WTC11 (cell line): ENCODE results near the gene ALDOB. TPM values are rescaled to one million over a fixed set of nuclear protein-coding genes. Genes with fewer than 3 reads are reported as not detected.

Source experiments
- ATAC-seq: fragments of 200-7000 bp; cut with Tn5 transposase; 2 replicates; pipeline ENCODE4 v1.10.0; 2021; ENCODE audit warnings: mild to moderate bottlenecking, moderate library complexity
- CTCF ChIA-PET: fragments of 300-600 bp; sonication (Branson Sonifier 250); formaldehyde crosslinking; loops from one replicate; lab custom pipeline; 2021; ENCODE audit warnings: antibody characterized with exemption; lab: Charles Lee
- POLR2A ChIA-PET: fragments of 350-600 bp; sonication (Branson Sonifier 250); formaldehyde crosslinking; loops from one replicate; lab custom pipeline; 2021; ENCODE audit warnings: antibody characterized with exemption; lab: Charles Lee
- DNase-seq: peaks from one replicate; pipeline ENCODE4 v3.0.0; 2021; ENCODE audit warnings: low spot score
- H3K27ac Mint-ChIP-seq: 2 replicates; pipeline ENCODE4 v1.8.0; 2021; ENCODE audit warnings: mixed read lengths
- H3K27me3 Mint-ChIP-seq: 2 replicates; pipeline ENCODE4 v1.8.0; 2021; ENCODE audit warnings: low read depth, mild to moderate bottlenecking, moderate library complexity, mixed read lengths
- H3K36me3 Mint-ChIP-seq: 2 replicates; pipeline ENCODE4 v1.8.0; 2021; ENCODE audit warnings: mixed read lengths
- H3K4me1 Mint-ChIP-seq: 2 replicates; pipeline ENCODE4 v1.8.0; 2022; ENCODE audit warnings: mixed read lengths
- H3K4me3 Mint-ChIP-seq: 2 replicates; pipeline ENCODE4 v1.8.0; 2021; ENCODE audit warnings: mild to moderate bottlenecking, moderate library complexity, mixed read lengths
- H3K9me3 Mint-ChIP-seq: 2 replicates; pipeline ENCODE4 v1.8.0; 2021; ENCODE audit warnings: mixed read lengths
- ARID4B ChIP-seq: sonication (generic); formaldehyde crosslinking; IDR thresholded peaks from 2 replicates; pipeline ENCODE4 v1.8.0; 2023; ENCODE audit warnings: missing genetic modification reagents, mild to moderate bottlenecking, borderline replicate concordance
- ATF3 ChIP-seq: sonication (generic); formaldehyde crosslinking; conservative IDR thresholded peaks from 2 replicates; pipeline ENCODE4 v1.8.1; 2022; ENCODE audit warnings: mild to moderate bottlenecking, missing genetic modification reagents
- CBFB ChIP-seq: sonication (generic); formaldehyde crosslinking; IDR thresholded peaks from 2 replicates; pipeline ENCODE4 v1.8.1; 2022; ENCODE audit warnings: mild to moderate bottlenecking, low read depth, missing genetic modification reagents
- E2F4 ChIP-seq: sonication (generic); formaldehyde crosslinking; IDR thresholded peaks from 2 replicates; pipeline ENCODE4 v1.8.1; 2022; ENCODE audit warnings: low read depth, mild to moderate bottlenecking, moderate library complexity, missing genetic modification reagents, borderline replicate concordance
- ERG ChIP-seq: fragments of 250-450 bp; sonication (Bioruptor Pico); IDR thresholded peaks from 2 replicates; pipeline ENCODE4 v1.8.0; 2021; ENCODE audit warnings: mild to moderate bottlenecking
- ETV6 ChIP-seq: sonication (generic); formaldehyde crosslinking; IDR thresholded peaks from 2 replicates; pipeline ENCODE4 v1.8.1; 2022; ENCODE audit warnings: mild to moderate bottlenecking, missing genetic modification reagents
- FOXP1 ChIP-seq: sonication (generic); formaldehyde crosslinking; IDR thresholded peaks from 2 replicates; pipeline ENCODE4 v1.8.0; 2022; ENCODE audit warnings: missing genetic modification reagents, mild to moderate bottlenecking, moderate library complexity, borderline replicate concordance
- HMGA2 ChIP-seq: fragments of 250-450 bp; sonication (Bioruptor Pico); IDR thresholded peaks from 2 replicates; pipeline ENCODE4 v1.4.0; 2021; ENCODE audit warnings: mild to moderate bottlenecking, moderate library complexity
- MLX ChIP-seq: sonication (generic); formaldehyde crosslinking; IDR thresholded peaks from 2 replicates; pipeline ENCODE4 v1.8.1; 2023; ENCODE audit warnings: mild to moderate bottlenecking, missing genetic modification reagents, moderate library complexity
- NFATC4 ChIP-seq: fragments of 250-450 bp; sonication (Bioruptor Pico); IDR thresholded peaks from 2 replicates; pipeline ENCODE4 v1.9.0; 2021; ENCODE audit warnings: mild to moderate bottlenecking
- OVOL2 ChIP-seq: fragments of 250-450 bp; sonication (Bioruptor Pico); IDR thresholded peaks from 2 replicates; pipeline ENCODE4 v1.9.0; 2021; ENCODE audit warnings: mild to moderate bottlenecking, borderline replicate concordance
- PREB ChIP-seq: sonication (generic); formaldehyde crosslinking; IDR thresholded peaks from 2 replicates; pipeline ENCODE4 v1.8.1; 2022; ENCODE audit warnings: mild to moderate bottlenecking, missing genetic modification reagents, moderate library complexity, borderline replicate concordance
- RORB ChIP-seq: fragments of 250-450 bp; sonication (Bioruptor Pico); IDR thresholded peaks from 2 replicates; pipeline ENCODE4 v1.9.0; 2021; ENCODE audit warnings: mild to moderate bottlenecking
- SMAD3 ChIP-seq: sonication (generic); formaldehyde crosslinking; IDR thresholded peaks from 2 replicates; pipeline ENCODE4 v1.8.0; 2022; ENCODE audit warnings: missing genetic modification reagents, mild to moderate bottlenecking, borderline replicate concordance
- TEAD1 ChIP-seq: sonication (generic); formaldehyde crosslinking; IDR thresholded peaks from 2 replicates; pipeline ENCODE4 v1.8.0; 2022; ENCODE audit warnings: mild to moderate bottlenecking, missing genetic modification reagents
- TEAD4 ChIP-seq: sonication (generic); formaldehyde crosslinking; IDR thresholded peaks from 2 replicates; pipeline ENCODE4 v1.8.0; 2022; ENCODE audit warnings: mild to moderate bottlenecking, missing genetic modification reagents
- USF1 ChIP-seq: sonication (generic); formaldehyde crosslinking; IDR thresholded peaks from 2 replicates; pipeline ENCODE4 v1.8.0; 2022; ENCODE audit warnings: mild to moderate bottlenecking, missing genetic modification reagents
- ZNF121 ChIP-seq: sonication (generic); formaldehyde crosslinking; IDR thresholded peaks from 2 replicates; pipeline ENCODE4 v1.8.0; 2023; ENCODE audit warnings: missing genetic modification reagents
- ZNF281 ChIP-seq: sonication (generic); formaldehyde crosslinking; IDR thresholded peaks from 2 replicates; pipeline ENCODE4 v1.8.0; 2023; ENCODE audit warnings: mild to moderate bottlenecking, missing genetic modification reagents
- ZNF425 ChIP-seq: fragments of 250-450 bp; sonication (Bioruptor Pico); conservative IDR thresholded peaks from 2 replicates; pipeline ENCODE4 v1.9.0; 2021; ENCODE audit warnings: mild to moderate bottlenecking
- total RNA-seq: library from RNA; stranded (reverse); gene quantifications from 3 replicates; pipeline ENCODE4 v1.2.3, GENCODE V29; 2021

Gene ALDOB
- total RNA-seq, 1 experiment from 2014 or later, result 0.94 TPM

GRCh38 chr9:101440714-101441230 is 5.2 kb upstream of the ALDOB start:
- Mint-ChIP-seq H3K4me3 (no peak overlapping the region), H3K27me3 (no peaks in the 10 kb centered on the region; the same call in 1 of the 2 replicates), H3K36me3 (no peaks in the 10 kb centered on the region), H3K9me3 (no peaks in the 10 kb centered on the region), H3K27ac (no peak overlapping the region), H3K4me1 (no peaks in the 10 kb centered on the region)
- POLR2A ChIA-PET, result no interaction called here
- DNase-seq, result no peak
- CTCF ChIA-PET, result interaction anchor here (0.6 kb wide), 1 partner anchor 12 kb away, joined by 3 read pairs; no protein-coding TSS in a partner anchor
- no peak for TF ChIP-seq TEAD1 (CRISPR knock-in tag)
- no peak for TF ChIP-seq MLX (CRISPR knock-in tag)
- no peak for TF ChIP-seq TEAD4
- no peak for TF ChIP-seq HMGA2 (CRISPR knock-in tag)
- TF ChIP-seq ZNF425, result no peak
- no peak for TF ChIP-seq E2F4 (CRISPR knock-in tag)
- no peak for TF ChIP-seq ETV6 (CRISPR knock-in tag)
- TF ChIP-seq SMAD3 (CRISPR knock-in tag), result no peak
- no peak for TF ChIP-seq NFATC4 (CRISPR knock-in tag)
- TF ChIP-seq ZNF121, result no peak
- TF ChIP-seq OVOL2 (CRISPR knock-in tag), result no peak
- no peak for TF ChIP-seq ERG (CRISPR knock-in tag)
- no peak for TF ChIP-seq USF1
- TF ChIP-seq ATF3, result no peak
- TF ChIP-seq CBFB (CRISPR knock-in tag), result no peak
- TF ChIP-seq ARID4B (CRISPR knock-in tag), result no peak
- no peak for TF ChIP-seq PREB (CRISPR knock-in tag)
- TF ChIP-seq RORB (CRISPR knock-in tag), result no peak
- TF ChIP-seq ZNF281, result no peak
- TF ChIP-seq FOXP1 (CRISPR knock-in tag), result no peak
- no peak for ATAC-seq
